IMR-90 (cell line): Measurements from ENCODE around the gene MSI2. TPM values are rescaled to one million over a fixed set of nuclear protein-coding genes. Genes with fewer than 3 reads are reported as not detected.
A peak's percentile ranks its signal among the peaks of the same experiment; 100 is the strongest.

ENCODE experiments used
- ATAC-seq: fragments of 200-7000 bp; cut with Tn5 transposase; 2 replicates; pipeline ENCODE4 v1.9.1; 2020; ENCODE audit warnings: low read depth, mild to moderate bottlenecking, moderate library complexity
- BruUV-seq: library from RNA; stranded (reverse); fragments of 400-500 nt; replicated peaks from 2 replicates; lab custom pipeline; 2021; lab: Mats Ljungman, UMichigan
- CTCF ChIA-PET: fragments of 300-600 bp; formaldehyde crosslinking; extraction: SDS; loops from one replicate; lab custom pipeline; 2021; ENCODE audit warnings: antibody characterized with exemption; lab: Yijun Ruan, JAX
- POLR2A ChIA-PET: fragments of 300-600 bp; sonication (Branson Sonifier 250); formaldehyde crosslinking; loops from one replicate; lab custom pipeline; 2022; ENCODE audit warnings: antibody characterized with exemption; ENCODE audit not compliant: unreplicated experiment; lab: Charles Lee
- DNase-seq: peaks from one replicate; pipeline ENCODE4 v3.0.0; 2013
- H2AFZ ChIP-seq: replicated peaks from 2 replicates; pipeline ENCODE3; 2013; ENCODE audit warnings: low read length, mild to moderate bottlenecking; ENCODE audit not compliant: poor library complexity
- H2AK5ac ChIP-seq: 2 replicates; pipeline ENCODE4 v1.6.1; 2013; ENCODE audit warnings: low read depth, low read length, inconsistent platforms
- H2AK9ac ChIP-seq: replicated peaks from 2 replicates; pipeline ENCODE3; 2013; ENCODE audit warnings: mild to moderate bottlenecking, low read depth, low read length, moderate library complexity; ENCODE audit not compliant: poor library complexity
- H2BK120ac ChIP-seq: 2 replicates; pipeline ENCODE4 v1.6.1; 2013; ENCODE audit warnings: low read depth, low read length, inconsistent platforms
- H2BK15ac ChIP-seq: 3 replicates; pipeline ENCODE4 v1.6.1; 2013; ENCODE audit warnings: low read depth, low read length, inconsistent platforms
- H2BK20ac ChIP-seq: 2 replicates; pipeline ENCODE4 v1.6.1; 2013; ENCODE audit warnings: low read depth, mild to moderate bottlenecking, inconsistent platforms, low read length, moderate library complexity
- H2BK5ac ChIP-seq: 2 replicates; pipeline ENCODE4 v1.6.1; 2013; ENCODE audit warnings: mild to moderate bottlenecking, low read depth, low read length, inconsistent platforms; ENCODE audit not compliant: poor library complexity, severe bottlenecking
- H3K14ac ChIP-seq: replicated peaks from 2 replicates; pipeline ENCODE4 v1.6.1; 2013; ENCODE audit warnings: low read depth, low read length, inconsistent platforms
- H3K18ac ChIP-seq: 2 replicates; pipeline ENCODE4 v1.6.1; 2013; ENCODE audit warnings: low read depth, low read length, control low read depth
- H3K23ac ChIP-seq: 2 replicates; pipeline ENCODE4 v1.6.1; 2013; ENCODE audit warnings: low read depth, low read length, inconsistent platforms
- H3K27ac ChIP-seq: 2 replicates; pipeline ENCODE4 v1.5.1; 2013; ENCODE audit warnings: mild to moderate bottlenecking, control low read depth, low read length; ENCODE audit not compliant: insufficient read depth
- H3K27me3 ChIP-seq: 2 replicates; pipeline ENCODE4 v1.6.1; 2013; ENCODE audit warnings: low read length; ENCODE audit not compliant: control insufficient read depth, insufficient read depth
- H3K36me3 ChIP-seq: 2 replicates; pipeline ENCODE4 v1.6.1; 2013; ENCODE audit warnings: low read length, mixed read lengths; ENCODE audit not compliant: control insufficient read depth, insufficient read depth
- H3K4ac ChIP-seq: 2 replicates; pipeline ENCODE4 v1.6.1; 2013; ENCODE audit warnings: low read depth, low read length, inconsistent platforms
- H3K4me1 ChIP-seq: 2 replicates; pipeline ENCODE4 v1.6.1; 2013; ENCODE audit warnings: low read length, mixed read lengths; ENCODE audit not compliant: control insufficient read depth, insufficient read depth
- H3K4me2 ChIP-seq: 2 replicates; pipeline ENCODE4 v1.6.1; 2013; ENCODE audit warnings: low read depth, mild to moderate bottlenecking, control low read depth, low read length, moderate library complexity
- H3K4me3 ChIP-seq: 2 replicates; pipeline ENCODE4 v1.5.1; 2013; ENCODE audit warnings: low read depth, mild to moderate bottlenecking, control low read depth, low read length, moderate library complexity; ENCODE audit not compliant: insufficient read depth
- H3K56ac ChIP-seq: 2 replicates; pipeline ENCODE4 v1.6.1; 2013; ENCODE audit warnings: low read length, inconsistent platforms; ENCODE audit not compliant: insufficient read depth; ENCODE audit errors: extremely low read depth
- H3K79me1 ChIP-seq, 2 experiments: 2 replicates each; pipeline ENCODE4 v1.6.1; 2013; ENCODE audit warnings: low read length in 2 of 2, inconsistent platforms in 1 of 2, low read depth in 1 of 2
- H3K9ac ChIP-seq: 2 replicates; pipeline ENCODE4 v1.6.1; 2013; ENCODE audit warnings: low read depth, low read length, control low read depth
- H3K9me1 ChIP-seq: 2 replicates; pipeline ENCODE4 v1.6.1; 2013; ENCODE audit warnings: low read length, inconsistent platforms; ENCODE audit not compliant: insufficient read depth
- H3K9me3 ChIP-seq: 2 replicates; pipeline ENCODE4 v1.6.1; 2013; ENCODE audit warnings: low read length; ENCODE audit not compliant: control insufficient read depth, insufficient read depth
- H4K20me1 ChIP-seq: 2 replicates; pipeline ENCODE4 v1.6.1; 2013; ENCODE audit warnings: low read length, inconsistent platforms; ENCODE audit not compliant: insufficient read depth
- H4K5ac ChIP-seq: 2 replicates; pipeline ENCODE4 v1.6.1; 2013; ENCODE audit warnings: mild to moderate bottlenecking, low read depth, low read length, control low read depth
- H4K8ac ChIP-seq, 2 experiments: 2 replicates each; pipeline ENCODE4 v1.6.1; 2013; ENCODE audit warnings: low read depth in 2 of 2, low read length in 2 of 2, control low read depth in 1 of 2, inconsistent platforms in 1 of 2
- H4K91ac ChIP-seq: 2 replicates; pipeline ENCODE4 v1.6.1; 2013; ENCODE audit warnings: low read depth, low read length, inconsistent platforms; ENCODE audit not compliant: insufficient read depth
- BHLHE40 ChIP-seq: fragments of 150-350 bp; IDR thresholded peaks from 2 replicates; pipeline ENCODE4 v1.6.1; 2016; ENCODE audit warnings: mild to moderate bottlenecking, low read depth, low read length
- CEBPB ChIP-seq: IDR thresholded peaks from 2 replicates; pipeline ENCODE4 v1.6.1; 2012; ENCODE audit warnings: low read depth, low read length, improper control_type of control experiment
- CHD1 ChIP-seq: IDR thresholded peaks from 2 replicates; pipeline ENCODE4 v1.6.1; 2012; ENCODE audit warnings: low read depth, low read length, improper control_type of control experiment
- CTCF ChIP-seq: conservative IDR thresholded peaks from 2 replicates; pipeline ENCODE4 v1.5.1; 2012; ENCODE audit warnings: mild to moderate bottlenecking, low read depth, low read length, improper control_type of control experiment
- ELK1 ChIP-seq: fragments of 150-350 bp; IDR thresholded peaks from 2 replicates; pipeline ENCODE4 v1.6.1; 2016; ENCODE audit warnings: low read depth, mild to moderate bottlenecking, low read length, moderate library complexity, borderline replicate concordance
- FOS ChIP-seq: fragments of 150-350 bp; IDR thresholded peaks from 2 replicates; pipeline ENCODE4 v1.6.1; 2016; ENCODE audit warnings: low read depth, low read length
- MAFK ChIP-seq: IDR thresholded peaks from 2 replicates; pipeline ENCODE4 v1.6.1; 2012; ENCODE audit warnings: low read depth, low read length, improper control_type of control experiment
- MAZ ChIP-seq: IDR thresholded peaks from 2 replicates; pipeline ENCODE4 v1.6.1; 2012; ENCODE audit warnings: low read depth, mild to moderate bottlenecking, low read length, improper control_type of control experiment, moderate library complexity, borderline replicate concordance
- MXI1 ChIP-seq: IDR thresholded peaks from 2 replicates; pipeline ENCODE4 v1.6.1; 2012; ENCODE audit warnings: low read depth, mild to moderate bottlenecking, low read length, moderate library complexity, borderline replicate concordance
- NFE2L2 ChIP-seq: fragments of 150-350 bp; IDR thresholded peaks from 2 replicates; pipeline ENCODE4 v1.6.1; 2016; ENCODE audit warnings: low read depth, mild to moderate bottlenecking, low read length
- POLR2A ChIP-seq: IDR thresholded peaks from 2 replicates; pipeline ENCODE4 v1.6.1; 2012; ENCODE audit warnings: mild to moderate bottlenecking, low read depth, low read length
- RAD21 ChIP-seq: IDR thresholded peaks from 2 replicates; pipeline ENCODE4 v1.6.1; 2012; ENCODE audit warnings: low read length, improper control_type of control experiment
- RCOR1 ChIP-seq: IDR thresholded peaks from 2 replicates; pipeline ENCODE4 v1.6.1; 2012; ENCODE audit warnings: mild to moderate bottlenecking, low read length, improper control_type of control experiment; ENCODE audit not compliant: insufficient replicate concordance
- RFX5 ChIP-seq: IDR thresholded peaks from 2 replicates; pipeline ENCODE4 v1.8.0; 2012; ENCODE audit warnings: low read depth, mild to moderate bottlenecking, low read length, moderate library complexity
- WGBS, 2 experiments: methylation state at CpG; one replicate each; pipeline versions ENCODE4 v1.1.5 to v1.1.7; 2013; ENCODE audit warnings: missing lambda C conversion rate in 2 of 2; ENCODE audit not compliant: insufficient read length in 1 of 2; ENCODE audit errors: extremely low coverage in 2 of 2; 5-methylcytosine and 5-hydroxymethylcytosine counted together
- dilution Hi-C: fragments of 300-500 bp; cut with HindIII; formaldehyde crosslinking; loops from one replicate; pipeline ENCODE4 v1.14.3; 2018; ENCODE audit warnings: low sequenced_read_pairs; ENCODE audit not compliant: unreplicated experiment
- in situ Hi-C: fragments of 300-500 bp; cut with MboI; formaldehyde crosslinking; loops from 3 replicates; pipeline ENCODE4 v1.14.3; 2019; ENCODE audit warnings: low sequenced_read_pairs, inconsistent platforms, mixed read lengths
- intact Hi-C: fragments of 100-400 bp; cut with micrococcal nuclease; formaldehyde crosslinking; loops from 2 replicates; pipeline ENCODE4 v1.10.0; 2022
- polyA plus RNA-seq, 3 experiments: library from polyadenylated mRNA; depleted of rRNA; stranded (reverse); fragments of >200 nt; gene quantifications; 2 replicates each; pipeline ENCODE4 v1.2.3, GENCODE V29; 2012; ENCODE audit warnings: low replicate concordance in 1 of 3
- total RNA-seq: library from RNA; depleted of rRNA; stranded (reverse); fragments of >200 nt; gene quantifications from 2 replicates; pipeline ENCODE4 v1.2.3, GENCODE V29; 2012
- TF ChIP-seq, protein P1 (sequence below): fragments of 150-350 bp; IDR thresholded peaks from 2 replicates; pipeline ENCODE4 v1.6.1; 2017; ENCODE audit warnings: mild to moderate bottlenecking, antibody characterized with exemption, low read length, low read depth

The MSI2 gene
- total and polyA plus RNA-seq, 2 of the 4 experiments (the other 2 are of a cell fraction) = 13.0 to 16.0 TPM

DNA sequence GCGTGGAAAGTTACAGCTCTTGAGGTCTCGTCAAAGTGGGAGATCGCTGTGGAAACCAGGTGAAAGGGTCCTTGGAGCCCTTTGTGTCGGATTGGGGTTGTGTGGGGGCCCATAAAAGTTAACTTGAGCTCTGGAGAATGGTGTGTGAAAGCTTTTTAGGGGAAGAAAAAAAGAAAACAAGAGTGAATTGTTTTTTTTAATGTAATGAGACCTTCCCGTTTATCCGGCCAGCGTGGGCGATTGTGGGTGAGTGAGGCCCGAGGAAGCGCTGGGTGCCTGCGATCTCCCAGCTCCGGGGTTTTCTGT, 150.6 kb downstream of the MSI2 start:
- H3K56ac ChIP-seq = no peak overlapping the region
- 95% methylated on average over 4 of the region's 12 CpGs; no CpG with 5 or more reads in 1 of the 2 experiments for WGBS, 2 experiments
- dilution Hi-C loops = no loop called here
- H2AFZ ChIP-seq = no peak overlapping the region
- peak overlapping the region; percentile 2; the same call in 1 of the 2 replicates for H2BK20ac ChIP-seq
- no peak overlapping the region for H3K9ac ChIP-seq
- peak overlapping the region; percentile 11 for H4K91ac ChIP-seq
- intact Hi-C loops = loop anchor here (2.0 kb wide), 1 partner anchor 36 kb away; no protein-coding TSS in a partner anchor
- H4K8ac ChIP-seq = peak overlapping the region in 1 of 2 experiments; percentile 18; a peak in 1 of 4 replicates
- H2AK9ac ChIP-seq = no peak overlapping the region
- peaks cover 12% of the 10 kb centered on the region for H3K4me1 ChIP-seq
- H3K9me1 ChIP-seq = peaks cover 14% of the 10 kb centered on the region
- H3K14ac ChIP-seq = peak overlapping the region; percentile 23; the same call in 1 of the 2 replicates
- peak overlapping the region; percentile 7; the same call in 1 of the 2 replicates for H2BK120ac ChIP-seq
- peaks cover 10 to 20% of the 10 kb centered on the region in 2 experiments; a peak in 3 of 4 replicates for H3K79me1 ChIP-seq
- peaks cover 6% of the 10 kb centered on the region; the same call in 1 of the 2 replicates for H3K36me3 ChIP-seq
- H4K5ac ChIP-seq = peak overlapping the region; percentile 38
- ChIA-PET CTCF (no interaction called here), POLR2A (no interaction called here)
- H2AK5ac ChIP-seq = peak overlapping the region; percentile 38; the same call in 1 of the 2 replicates
- no peak overlapping the region for H3K4me2 ChIP-seq
- TF ChIP-seq CHD1 (no peak), NFE2L2 (no peak), RCOR1 (no peak), MAFK (no peak), POLR2A (no peak), MXI1 (no peak), MAZ (no peak), CTCF (no peak), BHLHE40 (no peak), RAD21 (no peak), CEBPB (no peak), FOS (no peak), RFX5 (no peak), ELK1 (no peak)
- TF ChIP-seq, protein P1, sequence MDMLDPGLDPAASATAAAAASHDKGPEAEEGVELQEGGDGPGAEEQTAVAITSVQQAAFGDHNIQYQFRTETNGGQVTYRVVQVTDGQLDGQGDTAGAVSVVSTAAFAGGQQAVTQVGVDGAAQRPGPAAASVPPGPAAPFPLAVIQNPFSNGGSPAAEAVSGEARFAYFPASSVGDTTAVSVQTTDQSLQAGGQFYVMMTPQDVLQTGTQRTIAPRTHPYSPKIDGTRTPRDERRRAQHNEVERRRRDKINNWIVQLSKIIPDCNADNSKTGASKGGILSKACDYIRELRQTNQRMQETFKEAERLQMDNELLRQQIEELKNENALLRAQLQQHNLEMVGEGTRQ = no peak
- no peak overlapping the region for H2BK5ac ChIP-seq
- in situ Hi-C loops = no loop called here
- no peak for DNase-seq
- H2BK15ac ChIP-seq = 0 out of 3 replicates have a peak overlapping the region, but pooled peaks have one; percentile 44
- H3K27ac ChIP-seq = no peak overlapping the region
- H3K18ac ChIP-seq = peak overlapping the region; percentile 36
- ATAC-seq = no peak
- no peaks in the 10 kb centered on the region for H3K9me3 ChIP-seq
- peak overlapping the region; percentile 54 for H3K4ac ChIP-seq
- no TSS peak for BruUV-seq
- peaks cover 3% of the 10 kb centered on the region; the same call in 1 of the 2 replicates for H4K20me1 ChIP-seq
- peak overlapping the region; percentile 1; the same call in 1 of the 2 replicates for H3K23ac ChIP-seq
- no peaks in the 10 kb centered on the region for H3K27me3 ChIP-seq
- H3K4me3 ChIP-seq = no peak overlapping the region
